ENCODE results near the gene IQSEC1. TPM values are rescaled to one million over a fixed set of nuclear protein-coding genes. Genes with fewer than 3 reads are reported as not detected.

The IQSEC1 gene
- total RNA-seq, 2 experiments from 2014 or later = 59.5 to 64.6 TPM

DNA sequence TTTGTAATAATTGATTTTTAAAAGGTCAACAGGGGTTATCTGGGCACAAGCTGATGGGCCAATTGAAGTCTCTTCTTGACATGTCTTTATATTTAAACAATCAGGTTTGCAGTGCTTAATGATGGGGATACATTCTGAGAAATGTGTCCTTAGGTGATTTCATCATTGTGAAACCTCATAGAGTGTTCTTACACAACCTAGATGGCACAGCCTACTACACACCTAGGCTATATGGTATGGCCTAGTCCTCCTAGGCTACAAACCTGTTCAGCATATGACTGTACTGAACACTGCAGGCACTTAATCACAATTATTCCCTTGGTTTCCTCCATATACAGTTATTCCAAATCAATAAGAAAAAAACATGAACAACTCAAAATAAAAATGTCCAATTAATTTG lies 75.8 kb downstream of the IQSEC1 start:
- DNase-seq (no peak), ATAC-seq (ENCODE audit: low read depth) (no peak)
- Mint-ChIP-seq H3K27me3 (no peaks in the 10 kb centered on the region), H3K36me3 (peaks cover 31% of the 10 kb centered on the region), H3K4me1 (peaks cover 26% of the 10 kb centered on the region), H3K4me3 (no peak overlapping the region), H3K9me3 (no peaks in the 10 kb centered on the region), H3K27ac (no peak overlapping the region)
- POLR2A ChIA-PET = no interaction called here

DNA sequence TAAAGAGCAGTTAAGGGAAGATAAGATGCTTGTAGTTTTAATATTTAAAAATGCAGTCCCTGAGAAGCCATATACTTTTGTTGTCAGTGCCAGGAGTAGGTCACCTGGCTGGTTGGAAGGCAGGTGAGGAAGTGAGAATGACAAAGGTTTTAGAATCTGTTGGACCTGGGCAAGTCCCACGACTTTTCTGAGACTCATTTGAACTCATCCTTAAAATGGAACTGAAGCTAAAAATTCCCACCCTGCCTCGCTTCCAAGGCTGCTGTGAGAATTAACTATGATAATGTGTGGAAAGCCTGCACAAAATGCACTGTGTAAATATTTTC lies 77.1 kb downstream of the IQSEC1 start:
- peaks cover 28% of the 10 kb centered on the region for H3K36me3 Mint-ChIP-seq
- POLR2A ChIA-PET = interaction anchor here (0.7 to 1.5 kb wide), 3 partner anchors 11 to 232 kb away, joined by 3 to 4 read pairs (median 4); partner anchors contain the start of gene RPL32
- H3K9me3 Mint-ChIP-seq = no peaks in the 10 kb centered on the region
- DNase-seq = no peak
- no peak overlapping the region for H3K4me3 Mint-ChIP-seq
- no peaks in the 10 kb centered on the region for H3K27me3 Mint-ChIP-seq
- peaks cover 20% of the 10 kb centered on the region for H3K4me1 Mint-ChIP-seq
- H3K27ac Mint-ChIP-seq = no peak overlapping the region
- ATAC-seq (ENCODE audit: low read depth) = no peak

DNA sequence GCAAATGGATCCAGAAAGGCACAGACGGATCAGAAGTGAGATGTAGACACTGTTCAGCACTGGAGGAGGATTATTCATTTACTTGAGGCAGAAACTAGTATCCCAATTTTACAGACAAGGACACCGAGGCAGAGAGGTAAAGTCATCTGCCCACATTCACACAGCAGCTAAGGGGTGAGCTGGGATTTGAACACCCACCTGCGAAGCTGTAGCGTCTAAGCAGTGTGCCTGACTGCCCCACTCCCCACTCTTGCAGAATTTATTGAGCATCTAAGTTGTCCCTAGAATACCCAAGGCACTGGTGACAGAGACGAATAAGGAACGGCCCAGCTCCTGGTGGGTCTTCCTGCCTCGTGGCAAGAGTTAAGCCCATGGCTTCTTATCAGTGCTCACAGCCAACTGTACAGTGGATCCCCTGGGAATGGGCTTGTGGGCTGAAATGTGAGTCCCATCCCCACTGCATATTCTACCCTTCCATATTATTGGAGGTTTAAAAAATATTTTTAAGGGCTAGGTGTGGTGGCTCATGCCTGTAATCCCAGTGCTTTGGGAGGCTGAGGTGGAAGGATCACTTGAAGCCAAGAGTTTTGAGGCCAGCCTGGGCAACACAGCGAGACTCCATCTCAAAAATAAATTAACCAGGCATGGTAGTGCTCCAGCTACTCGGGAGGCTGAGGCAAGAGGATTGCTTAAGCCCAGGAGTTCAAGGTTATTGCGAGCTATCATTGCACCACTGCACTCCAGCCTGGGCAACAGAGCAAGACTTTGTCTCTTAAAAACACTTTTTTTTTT lies 77.6 kb downstream of the IQSEC1 start:
- H3K36me3 Mint-ChIP-seq = peaks cover 27% of the 10 kb centered on the region
- H3K4me3 Mint-ChIP-seq = peak overlapping the region; percentile 82
- H3K9me3 Mint-ChIP-seq = no peaks in the 10 kb centered on the region
- ATAC-seq (ENCODE audit: low read depth) (no peak), DNase-seq (no peak)
- peak overlapping the region; percentile 34 for H3K27ac Mint-ChIP-seq
- no peaks in the 10 kb centered on the region for H3K27me3 Mint-ChIP-seq
- peaks cover 22% of the 10 kb centered on the region for H3K4me1 Mint-ChIP-seq
- POLR2A ChIA-PET = interaction anchor here (1.0 to 2.3 kb wide), 5 partner anchors 12 to 155 kb away, joined by 3 to 8 read pairs (median 4); partner anchors contain the start of gene RPL32

DNA sequence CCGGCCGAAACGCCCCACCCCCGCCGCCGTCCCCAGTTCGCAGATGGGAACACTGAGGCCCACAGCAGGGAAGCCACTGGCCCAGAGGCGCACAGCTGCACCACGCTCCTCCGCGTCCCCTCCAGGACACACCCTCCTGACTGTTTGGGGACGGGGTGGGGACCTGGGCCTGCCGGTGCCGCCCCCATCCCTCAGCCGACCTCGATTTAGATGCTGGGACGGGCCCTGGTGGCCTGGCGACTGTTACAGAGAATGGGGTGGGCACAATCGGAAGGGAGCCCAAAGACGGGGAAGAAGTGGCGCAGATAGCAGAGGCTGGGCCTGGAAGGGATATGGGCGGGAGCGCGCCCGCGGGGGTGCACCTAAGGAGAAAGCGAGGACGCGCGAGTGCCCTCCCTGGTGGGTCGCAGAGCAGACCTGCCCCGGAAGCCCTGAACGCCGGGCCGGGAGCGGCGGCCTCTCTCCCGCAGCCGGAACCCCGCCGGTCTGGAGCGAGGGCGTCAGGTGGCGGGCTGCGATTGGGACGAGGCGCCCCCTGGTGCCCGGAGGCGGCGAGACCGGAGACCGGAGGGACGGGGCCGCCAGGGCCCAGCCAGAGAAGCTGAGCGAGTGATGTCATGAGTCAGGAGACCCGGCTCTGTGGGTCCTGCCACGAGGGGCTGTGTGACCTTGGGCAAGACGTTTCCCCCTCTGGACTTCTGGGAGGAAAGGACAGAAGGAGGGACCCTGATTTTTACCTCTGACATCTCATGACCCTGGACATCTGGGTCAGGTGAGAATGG lies 78.4 kb downstream of the IQSEC1 start:
- peaks cover 20% of the 10 kb centered on the region for H3K4me1 Mint-ChIP-seq
- DNase-seq = peak; percentile 93
- no peaks in the 10 kb centered on the region for H3K27me3 Mint-ChIP-seq
- peak overlapping the region; percentile 41 for H3K27ac Mint-ChIP-seq
- H3K4me3 Mint-ChIP-seq = peak overlapping the region; percentile 82
- ATAC-seq (ENCODE audit: low read depth) = peak; percentile 83
- POLR2A ChIA-PET = interaction anchor here (1.0 to 2.3 kb wide), 5 partner anchors 13 to 154 kb away, joined by 3 to 8 read pairs (median 4); partner anchors contain the start of gene RPL32
- no peaks in the 10 kb centered on the region for H3K9me3 Mint-ChIP-seq
- H3K36me3 Mint-ChIP-seq = peaks cover 22% of the 10 kb centered on the region

DNA sequence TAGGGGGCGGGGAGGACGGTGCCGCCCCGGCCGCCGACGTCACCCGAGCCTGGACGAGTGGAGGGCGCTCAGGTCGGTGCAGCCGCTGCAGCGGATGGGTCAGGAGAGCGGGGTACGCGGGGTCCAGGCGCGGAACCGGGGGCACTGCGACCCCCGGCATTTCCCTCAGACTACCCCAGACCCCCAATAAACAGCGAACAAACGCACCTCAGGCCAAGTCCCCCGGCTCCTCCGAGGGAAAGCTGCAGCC lies 78.9 kb downstream of the IQSEC1 start:
- ATAC-seq (ENCODE audit: low read depth) (peak; percentile 9), DNase-seq (no peak)
- Mint-ChIP-seq H3K4me3 (peak overlapping the region; percentile 82), H3K36me3 (peaks cover 19% of the 10 kb centered on the region), H3K27me3 (no peaks in the 10 kb centered on the region), H3K4me1 (peaks cover 15% of the 10 kb centered on the region), H3K9me3 (no peaks in the 10 kb centered on the region), H3K27ac (peak overlapping the region; percentile 41)
- POLR2A ChIA-PET = interaction anchor here (1.2 to 2.3 kb wide), 4 partner anchors 13 to 21 kb away, joined by 3 to 8 read pairs (median 7); no protein-coding TSS in a partner anchor

DNA sequence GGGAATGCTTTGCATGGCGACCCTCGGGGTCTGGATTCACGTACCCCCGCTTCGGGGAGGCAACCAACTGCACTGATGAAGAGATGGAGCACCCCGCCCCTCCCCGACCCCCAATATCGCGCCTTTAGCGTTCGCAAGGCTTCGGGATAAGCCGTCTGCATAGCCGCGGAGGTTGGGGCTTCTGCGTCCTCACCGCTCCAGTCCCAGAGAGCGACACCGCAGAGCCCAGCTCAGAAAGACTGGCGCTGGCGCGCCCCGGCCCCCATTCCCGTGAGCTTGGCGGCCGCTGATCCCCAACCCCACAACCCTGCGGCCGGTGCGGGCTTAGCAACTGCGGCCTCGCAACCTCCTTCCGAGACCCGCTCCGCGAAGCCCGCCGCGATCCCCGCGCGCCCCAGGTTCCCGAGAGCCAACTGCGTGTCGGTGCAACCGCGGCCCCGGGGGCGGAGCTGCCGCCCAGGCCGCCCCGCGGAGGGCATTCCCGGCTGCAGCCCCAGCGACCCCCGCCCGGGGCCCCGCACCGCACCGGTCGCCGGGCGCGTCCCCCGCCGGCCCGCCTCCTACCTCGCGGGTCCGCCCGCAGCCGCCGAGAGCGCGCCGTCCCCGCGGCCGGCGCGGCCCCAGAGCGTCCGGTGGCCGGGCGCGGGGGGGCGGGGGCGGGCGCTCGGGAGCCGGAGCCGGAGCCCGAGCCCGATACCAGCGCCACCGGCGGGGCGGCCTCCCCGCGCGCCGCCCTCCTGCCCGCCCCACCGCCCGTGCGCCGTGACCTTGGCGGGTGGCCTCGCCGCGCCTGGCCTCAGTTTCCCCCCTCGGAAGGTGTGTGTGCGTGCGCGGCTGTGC lies 79.5 kb downstream of the IQSEC1 start:
- ATAC-seq (ENCODE audit: low read depth) (peak; percentile 8), DNase-seq (peak; percentile 57)
- POLR2A ChIA-PET = interaction anchor here (0.8 to 2.3 kb wide), 4 partner anchors 12 to 75 kb away, joined by 3 to 8 read pairs (median 6); no protein-coding TSS in a partner anchor
- Mint-ChIP-seq H3K9me3 (no peaks in the 10 kb centered on the region), H3K36me3 (peaks cover 15% of the 10 kb centered on the region), H3K27ac (no peak overlapping the region), H3K4me1 (peaks cover 15% of the 10 kb centered on the region), H3K27me3 (no peaks in the 10 kb centered on the region), H3K4me3 (peak overlapping the region; percentile 82)

DNA sequence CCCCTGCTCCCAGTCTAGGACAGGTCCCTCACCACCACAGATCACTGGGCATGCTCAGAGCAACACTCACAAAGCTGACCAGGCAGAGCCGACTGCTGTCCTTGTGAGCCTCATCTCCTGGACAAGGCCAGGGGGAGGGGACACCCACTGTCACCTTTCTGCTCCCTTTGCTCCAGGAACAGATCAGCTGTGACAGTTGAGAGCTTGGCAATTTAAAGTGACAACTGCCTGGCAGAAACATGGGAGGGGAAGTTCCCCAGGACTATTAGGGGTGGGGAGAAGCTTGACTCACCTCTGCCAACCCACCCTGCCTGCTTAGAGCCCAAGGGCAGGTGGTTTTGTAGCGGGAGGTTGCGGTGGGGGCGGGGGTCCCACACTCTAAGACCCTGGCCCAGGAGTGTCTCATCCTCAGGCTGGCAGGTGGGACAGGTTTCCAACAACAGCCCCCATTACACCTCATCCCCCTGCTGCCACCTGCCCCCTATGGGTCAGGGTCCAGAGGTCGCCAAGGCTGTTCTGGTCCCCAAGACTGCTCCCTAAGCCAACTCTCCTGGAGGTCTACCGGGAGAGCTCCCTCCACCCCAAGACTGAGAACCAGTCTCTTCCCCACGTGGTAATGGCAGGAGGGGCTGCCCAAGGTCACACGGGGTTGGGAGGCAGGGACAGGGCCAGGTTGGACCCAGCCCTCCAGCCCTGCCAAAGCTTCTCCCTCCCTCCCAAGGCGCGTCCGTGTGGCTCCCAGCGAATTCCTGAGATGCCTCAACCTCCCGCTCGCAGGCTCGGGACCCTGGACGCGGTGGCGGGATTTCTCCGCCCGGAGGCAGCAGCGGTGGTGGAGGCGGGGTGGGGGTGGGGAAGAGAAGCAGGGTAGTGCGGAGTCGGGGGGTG lies 80.4 kb downstream of the IQSEC1 start:
- Mint-ChIP-seq H3K4me3 (peak overlapping the region; percentile 13), H3K9me3 (no peaks in the 10 kb centered on the region), H3K36me3 (peaks cover 10% of the 10 kb centered on the region), H3K4me1 (peaks cover 16% of the 10 kb centered on the region), H3K27me3 (no peaks in the 10 kb centered on the region), H3K27ac (no peak overlapping the region)
- DNase-seq (no peak), ATAC-seq (ENCODE audit: low read depth) (no peak)
- POLR2A ChIA-PET = interaction anchor here (0.8 to 1.2 kb wide), 2 partner anchors 19 to 74 kb away, joined by 4 to 7 read pairs; no protein-coding TSS in a partner anchor

DNA sequence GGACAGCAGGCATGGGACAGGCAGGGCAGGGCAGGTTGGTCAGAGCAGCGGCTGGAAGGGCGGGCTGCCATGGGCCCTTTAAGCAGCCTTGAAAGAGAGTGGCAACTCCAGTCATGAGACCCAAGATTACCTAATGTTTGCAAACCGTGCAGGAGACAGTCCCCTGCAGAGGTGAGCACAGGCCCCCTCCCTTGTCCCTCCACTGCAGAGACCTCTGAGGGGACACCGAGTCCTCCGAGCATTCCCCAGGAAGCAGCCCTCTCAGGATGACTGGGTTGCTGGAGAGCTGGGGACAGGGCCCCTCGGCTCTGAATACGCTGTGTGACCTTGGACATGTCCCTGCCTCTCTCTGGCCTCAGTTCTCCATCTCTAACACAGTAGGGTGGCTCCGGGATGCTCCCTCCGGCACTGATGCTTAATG lies 81.4 kb downstream of the IQSEC1 start:
- no peak for ATAC-seq (ENCODE audit: low read depth)
- Mint-ChIP-seq H3K9me3 (no peaks in the 10 kb centered on the region), H3K27me3 (no peaks in the 10 kb centered on the region), H3K36me3 (peaks cover 9% of the 10 kb centered on the region), H3K4me1 (peaks cover 20% of the 10 kb centered on the region), H3K27ac (no peak overlapping the region), H3K4me3 (no peak overlapping the region)
- POLR2A ChIA-PET = no interaction called here
- no peak for DNase-seq

DNA sequence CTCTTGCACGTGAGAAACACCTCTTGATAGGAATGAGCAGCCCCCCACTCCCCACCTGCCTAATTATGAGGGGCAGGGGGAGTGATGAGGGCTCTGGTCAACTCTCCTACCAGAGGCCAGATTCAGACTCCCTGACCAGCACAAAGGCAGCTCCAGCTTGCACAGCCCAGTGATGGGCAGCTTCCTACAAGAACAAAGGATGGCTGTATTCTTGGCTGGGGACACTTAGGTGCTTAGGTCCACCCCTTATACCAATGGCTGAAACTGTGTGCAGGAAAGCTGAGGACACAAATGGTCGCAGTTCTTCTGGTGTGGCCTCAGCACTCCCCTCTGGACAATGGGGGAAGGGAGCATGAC lies 81.8 kb downstream of the IQSEC1 start:
- peaks cover 20% of the 10 kb centered on the region for H3K4me1 Mint-ChIP-seq
- no peak overlapping the region for H3K4me3 Mint-ChIP-seq
- peaks cover 9% of the 10 kb centered on the region for H3K36me3 Mint-ChIP-seq
- no peaks in the 10 kb centered on the region for H3K9me3 Mint-ChIP-seq
- ATAC-seq (ENCODE audit: low read depth) (no peak), DNase-seq (no peak)
- no peaks in the 10 kb centered on the region for H3K27me3 Mint-ChIP-seq
- no peak overlapping the region for H3K27ac Mint-ChIP-seq
- POLR2A ChIA-PET = no interaction called here

DNA sequence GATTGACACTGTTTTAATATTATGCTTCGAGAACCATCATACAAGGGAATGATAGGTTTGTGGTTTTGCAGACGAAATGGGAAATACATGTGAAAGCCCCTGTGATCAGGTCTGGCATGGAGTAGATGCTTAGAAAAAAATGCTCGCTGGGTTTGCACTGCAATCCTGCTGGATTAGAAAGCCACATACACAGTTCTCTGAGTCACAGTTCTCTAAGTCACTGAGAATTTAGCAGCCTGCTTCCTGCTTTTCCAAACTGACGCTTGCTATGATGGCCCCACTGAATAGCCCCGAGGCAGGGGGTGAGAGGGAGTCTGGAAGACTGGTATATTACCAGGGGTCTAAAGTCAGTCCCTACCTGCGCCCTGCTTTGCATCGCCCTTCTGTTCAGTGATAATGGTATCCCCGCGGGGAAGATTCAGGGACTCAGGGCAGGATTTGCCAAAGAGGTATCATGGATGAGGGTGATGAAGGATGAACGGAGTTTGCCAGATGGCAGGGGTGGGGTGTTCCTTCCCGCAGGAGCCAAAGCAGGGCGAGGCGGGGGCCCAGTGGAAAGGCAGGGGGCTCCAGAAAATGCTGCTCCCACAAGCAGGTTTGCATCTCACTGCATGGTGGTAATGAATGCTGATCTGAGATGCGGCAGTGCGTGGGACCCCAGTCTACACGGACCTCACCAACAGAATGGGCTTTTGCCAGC lies 82.3 kb downstream of the IQSEC1 start:
- POLR2A ChIA-PET = no interaction called here

DNA sequence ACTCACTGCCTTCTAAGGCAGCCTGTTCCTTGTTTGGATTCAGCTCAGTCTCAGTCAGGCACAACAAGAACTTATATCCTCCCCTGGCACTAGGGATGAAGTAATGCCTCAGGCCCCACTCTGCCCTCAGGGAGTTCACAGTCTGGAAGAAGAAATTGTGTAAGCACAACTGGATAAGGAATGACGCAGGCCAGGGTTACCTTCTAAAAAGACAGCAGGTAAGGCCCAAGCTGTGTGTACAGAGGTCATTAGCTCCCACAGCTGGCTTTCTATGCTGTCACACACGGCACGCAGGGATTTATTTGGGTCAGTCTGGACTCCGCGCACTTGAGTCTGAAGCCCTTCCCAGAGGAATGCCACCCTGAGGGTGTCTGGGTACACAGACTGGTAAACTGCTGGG lies 82.9 kb downstream of the IQSEC1 start:
- ATAC-seq (ENCODE audit: low read depth) = no peak
- peaks cover 9% of the 10 kb centered on the region for H3K36me3 Mint-ChIP-seq
- H3K27ac Mint-ChIP-seq = no peak overlapping the region
- peaks cover 18% of the 10 kb centered on the region for H3K4me1 Mint-ChIP-seq
- POLR2A ChIA-PET = interaction anchor here (0.9 to 1.6 kb wide), 2 partner anchors 22 to 25 kb away, joined by 3 to 5 read pairs; no protein-coding TSS in a partner anchor
- H3K4me3 Mint-ChIP-seq = no peak overlapping the region
- no peak for DNase-seq
- H3K9me3 Mint-ChIP-seq = no peaks in the 10 kb centered on the region
- no peaks in the 10 kb centered on the region for H3K27me3 Mint-ChIP-seq

More for the DNA sequence above, 82.3 kb downstream of the IQSEC1 start:
- Mint-ChIP-seq H3K4me1 (peaks cover 20% of the 10 kb centered on the region), H3K4me3 (no peak overlapping the region), H3K27ac (no peak overlapping the region), H3K36me3 (peaks cover 9% of the 10 kb centered on the region), H3K9me3 (no peaks in the 10 kb centered on the region), H3K27me3 (no peaks in the 10 kb centered on the region)
- DNase-seq (no peak), ATAC-seq (ENCODE audit: low read depth) (no peak)
